Activated CD4-positive, alpha-beta T cell treated with anti-CD3 and anti-CD28 coated beads, Interleukin-2, amount 10 ng/mL, durations not matched to agents 7 days and 5 days (primary cell): Measurements from ENCODE around the gene ZNF689. TPM values are rescaled to one million over a fixed set of nuclear protein-coding genes. Genes with fewer than 3 reads are reported as not detected.

Experiments used
- CTCF ChIA-PET: fragments of 350-600 bp; sonication (Branson Sonifier 250); formaldehyde crosslinking; loops from one replicate; lab custom pipeline; 2021; ENCODE audit warnings: antibody characterized with exemption; lab: Charles Lee
- POLR2A ChIA-PET: fragments of 350-600 bp; sonication (Branson Sonifier 250); formaldehyde crosslinking; loops from one replicate; lab custom pipeline; 2021; ENCODE audit warnings: antibody characterized with exemption; lab: Charles Lee
- DNase-seq: peaks from one replicate; pipeline ENCODE4 v3.0.0-alpha.2; 2020
- H3K27ac Mint-ChIP-seq: one replicate; pipeline ENCODE4 v1.8.0; 2021; ENCODE audit warnings: mild to moderate bottlenecking, moderate library complexity, mixed read lengths
- H3K27me3 Mint-ChIP-seq: one replicate; pipeline ENCODE4 v1.8.0; 2021; ENCODE audit warnings: mixed read lengths
- H3K36me3 Mint-ChIP-seq: one replicate; pipeline ENCODE4 v1.8.0; 2021; ENCODE audit warnings: low read depth, mixed read lengths
- H3K4me1 Mint-ChIP-seq: one replicate; pipeline ENCODE4 v1.8.0; 2021; ENCODE audit warnings: mixed read lengths
- H3K4me3 Mint-ChIP-seq: one replicate; pipeline ENCODE4 v1.8.0; 2021; ENCODE audit warnings: mild to moderate bottlenecking, moderate library complexity, mixed read lengths
- H3K9me3 Mint-ChIP-seq: one replicate; pipeline ENCODE4 v1.8.0; 2021; ENCODE audit warnings: mixed read lengths
- total RNA-seq, 2 experiments: library from RNA; stranded (reverse); gene quantifications; one replicate each; pipeline ENCODE4 v1.2.3, GENCODE V29; 2021

The ZNF689 gene
- total RNA-seq, 2 experiments from 2014 or later, result 12.8 to 13.8 TPM

- Mint-ChIP-seq H3K4me3 (peak overlapping the region; percentile 63), H3K36me3 (peaks cover 3% of the 10 kb centered on the region), H3K9me3 (no peaks in the 10 kb centered on the region), H3K4me1 (peaks cover 48% of the 10 kb centered on the region), H3K27ac (peak overlapping the region; percentile 97), H3K27me3 (no peaks in the 10 kb centered on the region)
- POLR2A ChIA-PET, result interaction anchor here (0.6 to 0.8 kb wide), 3 partner anchors 9 to 33 kb away, joined by 3 to 4 read pairs (median 3); no protein-coding TSS in a partner anchor
- CTCF ChIA-PET, result interaction anchor here (0.6 to 1.9 kb wide), 8 partner anchors 10 to 70 kb away, joined by 3 to 7 read pairs (median 4); partner anchors contain the start of gene ZNF764
- DNase-seq, result peak; percentile 73
These were observed 42.1 kb downstream of the ZNF689 start for GRCh38 chr16:30567991-30568638.

GRCh38 chr16:30567160-30567990 lies 42.8 kb downstream of the ZNF689 start:
- CTCF ChIA-PET, result interaction anchor here (0.5 to 1.9 kb wide), 5 partner anchors 9 to 153 kb away, joined by 3 to 7 read pairs (median 4); partner anchors contain the start of gene ZNF764

GRCh38 chr16:30566531-30566930 lies 43.7 kb downstream of the ZNF689 start:
- DNase-seq, result no peak
- Mint-ChIP-seq H3K36me3 (peaks cover 3% of the 10 kb centered on the region), H3K4me3 (no peak overlapping the region), H3K27ac (no peak overlapping the region), H3K4me1 (peaks cover 45% of the 10 kb centered on the region), H3K27me3 (no peaks in the 10 kb centered on the region), H3K9me3 (no peaks in the 10 kb centered on the region)
- CTCF ChIA-PET, result interaction anchor here (1.5 to 2.1 kb wide), 5 partner anchors 15 to 37 kb away, joined by 4 to 8 read pairs (median 6); partner anchors contain the start of gene ZNF747
- POLR2A ChIA-PET, result no interaction called here

More at GRCh38 chr16:30567160-30567990, 42.8 kb downstream of the ZNF689 start:
- no peaks in the 10 kb centered on the region for H3K9me3 Mint-ChIP-seq
- peak overlapping the region; percentile 97 for H3K27ac Mint-ChIP-seq
- peaks cover 3% of the 10 kb centered on the region for H3K36me3 Mint-ChIP-seq
- peaks cover 45% of the 10 kb centered on the region for H3K4me1 Mint-ChIP-seq
- POLR2A ChIA-PET, result no interaction called here
- no peak overlapping the region for H3K4me3 Mint-ChIP-seq
- no peaks in the 10 kb centered on the region for H3K27me3 Mint-ChIP-seq
- DNase-seq, result peak; percentile 37

GRCh38 chr16:30565984-30566383 lies 44.2 kb downstream of the ZNF689 start:
- Mint-ChIP-seq H3K36me3 (peaks cover 3% of the 10 kb centered on the region), H3K27ac (no peak overlapping the region), H3K9me3 (no peaks in the 10 kb centered on the region), H3K4me1 (peaks cover 49% of the 10 kb centered on the region), H3K27me3 (no peaks in the 10 kb centered on the region), H3K4me3 (no peak overlapping the region)
- DNase-seq, result no peak
- ChIA-PET CTCF (interaction anchor here (1.0 to 2.1 kb wide), 4 partner anchors 14 to 32 kb away, joined by 3 to 8 read pairs (median 6); partner anchors contain the start of gene ZNF747), POLR2A (no interaction called here)

- no peak overlapping the region for H3K27ac Mint-ChIP-seq
- no peaks in the 10 kb centered on the region for H3K27me3 Mint-ChIP-seq
- no peak for DNase-seq
- CTCF ChIA-PET, result interaction anchor here (0.6 to 2.1 kb wide), 5 partner anchors 13 to 127 kb away, joined by 3 to 8 read pairs (median 6); partner anchors contain the start of gene ZNF747
- no peaks in the 10 kb centered on the region for H3K9me3 Mint-ChIP-seq
- H3K4me3 Mint-ChIP-seq, result no peak overlapping the region
- peaks cover 3% of the 10 kb centered on the region for H3K36me3 Mint-ChIP-seq
- peaks cover 48% of the 10 kb centered on the region for H3K4me1 Mint-ChIP-seq
- POLR2A ChIA-PET, result no interaction called here
These were observed 44.7 kb downstream of the ZNF689 start for GRCh38 chr16:30565526-30565925.

- POLR2A ChIA-PET, result no interaction called here
- no peaks in the 10 kb centered on the region for H3K27me3 Mint-ChIP-seq
- peaks cover 35% of the 10 kb centered on the region for H3K4me1 Mint-ChIP-seq
- no peaks in the 10 kb centered on the region for H3K9me3 Mint-ChIP-seq
- no peak for DNase-seq
- H3K36me3 Mint-ChIP-seq, result no peaks in the 10 kb centered on the region
- CTCF ChIA-PET, result interaction anchor here (1.2 to 1.9 kb wide), 4 partner anchors 17 to 97 kb away, joined by 3 to 7 read pairs (median 4); partner anchors contain the start of gene ZNF747
- peak overlapping the region; percentile 91 for H3K27ac Mint-ChIP-seq
- H3K4me3 Mint-ChIP-seq, result peak overlapping the region; percentile 76
These were observed 48.2 kb downstream of the ZNF689 start for GRCh38 chr16:30562021-30562420.

- Mint-ChIP-seq H3K36me3 (peaks cover 6% of the 10 kb centered on the region), H3K27ac (peak overlapping the region; percentile 91), H3K27me3 (no peaks in the 10 kb centered on the region), H3K9me3 (no peaks in the 10 kb centered on the region), H3K4me1 (peaks cover 29% of the 10 kb centered on the region), H3K4me3 (peak overlapping the region; percentile 76)
- no peak for DNase-seq
- ChIA-PET POLR2A (no interaction called here), CTCF (interaction anchor here (0.8 to 1.9 kb wide), 7 partner anchors 11 to 469 kb away, joined by 3 to 7 read pairs (median 3); partner anchors contain the start of genes DCTPP1, TBX6 and ZNF747)
These were observed 48.9 kb downstream of the ZNF689 start for GRCh38 chr16:30561089-30561816.

- peaks cover 18% of the 10 kb centered on the region for H3K36me3 Mint-ChIP-seq
- H3K27me3 Mint-ChIP-seq, result no peaks in the 10 kb centered on the region
- peak overlapping the region; percentile 90 for H3K27ac Mint-ChIP-seq
- ChIA-PET POLR2A (no interaction called here), CTCF (no interaction called here)
- H3K4me3 Mint-ChIP-seq, result peak overlapping the region; percentile 57
- H3K9me3 Mint-ChIP-seq, result no peaks in the 10 kb centered on the region
- no peak for DNase-seq
- H3K4me1 Mint-ChIP-seq, result peaks cover 30% of the 10 kb centered on the region
These were observed 50.5 kb downstream of the ZNF689 start for GRCh38 chr16:30559690-30560089.

GRCh38 chr16:30558789-30559377 lies 51.3 kb downstream of the ZNF689 start:
- H3K4me1 Mint-ChIP-seq, result peaks cover 37% of the 10 kb centered on the region
- no peaks in the 10 kb centered on the region for H3K9me3 Mint-ChIP-seq
- ChIA-PET CTCF (interaction anchor here (0.6 to 3.0 kb wide), 12 partner anchors 9 to 467 kb away, joined by 3 to 18 read pairs (median 6); partner anchors contain the start of genes TBX6, ZNF688 and ZNF747), POLR2A (interaction anchor here (0.6 to 0.8 kb wide), 2 partner anchors 87 to 129 kb away, joined by 3 read pairs; partner anchors contain the start of genes DCTPP1 and ITGAL)
- H3K27me3 Mint-ChIP-seq, result no peaks in the 10 kb centered on the region
- H3K36me3 Mint-ChIP-seq, result peaks cover 25% of the 10 kb centered on the region
- no peak for DNase-seq
- H3K27ac Mint-ChIP-seq, result peak overlapping the region; percentile 90
- peak overlapping the region; percentile 87 for H3K4me3 Mint-ChIP-seq

GRCh38 chr16:30557957-30558788 lies 52.0 kb downstream of the ZNF689 start, which contains the start of gene ZNF764:
Gene ZNF764 (minus strand): TSS chr16:30558374. CDS start chr16:30558182, 192 bp downstream.
- CTCF ChIA-PET, result interaction anchor here (0.6 to 3.0 kb wide), 17 partner anchors 9 to 466 kb away, joined by 3 to 18 read pairs (median 5); partner anchors contain the start of genes TBX6, ZNF688 and ZNF747
- peaks cover 44% of the 10 kb centered on the region for H3K4me1 Mint-ChIP-seq
- H3K4me3 Mint-ChIP-seq, result peak within 1 kb of the TSS; percentile 87
- POLR2A ChIA-PET, result interaction anchor here (0.6 to 0.9 kb wide), 4 partner anchors 22 to 131 kb away, joined by 3 to 4 read pairs (median 3); partner anchors contain the start of genes DCTPP1 and ITGAL
- H3K27me3 Mint-ChIP-seq, result no peaks in the 10 kb centered on the region
- H3K9me3 Mint-ChIP-seq, result no peaks in the 10 kb centered on the region
- peak within 1 kb of the TSS; percentile 90 for H3K27ac Mint-ChIP-seq
- peaks cover 32% of the 10 kb centered on the region for H3K36me3 Mint-ChIP-seq
- peak; percentile 98 for DNase-seq

GRCh38 chr16:30557707-30557956 lies 52.6 kb downstream of the ZNF689 start:
- no peak for DNase-seq
- peaks cover 50% of the 10 kb centered on the region for H3K4me1 Mint-ChIP-seq
- no peaks in the 10 kb centered on the region for H3K27me3 Mint-ChIP-seq
- CTCF ChIA-PET, result interaction anchor here (0.6 to 3.0 kb wide), 14 partner anchors 8 to 123 kb away, joined by 3 to 18 read pairs (median 5); partner anchors contain the start of genes ZNF688 and ZNF747
- peak overlapping the region; percentile 87 for H3K4me3 Mint-ChIP-seq
- peaks cover 36% of the 10 kb centered on the region for H3K36me3 Mint-ChIP-seq
- POLR2A ChIA-PET, result interaction anchor here (0.6 to 0.9 kb wide), 2 partner anchors 22 to 30 kb away, joined by 3 to 4 read pairs; no protein-coding TSS in a partner anchor
- H3K27ac Mint-ChIP-seq, result peak overlapping the region; percentile 90
- H3K9me3 Mint-ChIP-seq, result no peaks in the 10 kb centered on the region
